SK-N-DZ (cell line): ENCODE data around the gene PLXDC1.
A peak's percentile ranks its signal among the peaks of the same experiment; 100 is the strongest.
"Not testable (repeated sequence)": the region's sequence is repeated elsewhere in the genome, so short reads cannot be mapped to it uniquely, and the experiment has no call there.

Experiments
- DNase-seq: peaks from one replicate; pipeline ENCODE4 v3.0.0-alpha.2; 2015; ENCODE audit warnings: low spot score

Gene PLXDC1

DNA sequence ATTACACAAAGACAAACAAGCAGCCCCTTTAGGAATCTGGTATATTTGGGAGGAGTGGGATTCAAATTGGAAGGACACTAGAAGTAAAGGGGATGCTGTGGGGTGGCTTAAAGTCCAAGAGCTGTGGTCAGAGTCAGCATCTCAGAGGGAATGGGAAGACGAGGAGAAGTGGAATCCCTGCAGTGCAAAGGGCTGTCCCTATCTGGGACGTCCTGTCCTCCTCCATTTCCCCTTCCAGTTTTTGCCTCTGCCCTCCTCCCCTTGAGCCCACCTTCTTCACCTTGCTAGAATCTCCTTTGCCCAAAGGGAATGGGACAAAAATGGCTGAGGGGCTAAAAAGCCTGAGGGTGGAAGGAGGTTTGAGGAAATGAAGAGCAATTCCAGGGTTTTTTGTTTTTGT, 4.2 kb upstream of the PLXDC1 start:
- DNase-seq = no peak

DNA sequence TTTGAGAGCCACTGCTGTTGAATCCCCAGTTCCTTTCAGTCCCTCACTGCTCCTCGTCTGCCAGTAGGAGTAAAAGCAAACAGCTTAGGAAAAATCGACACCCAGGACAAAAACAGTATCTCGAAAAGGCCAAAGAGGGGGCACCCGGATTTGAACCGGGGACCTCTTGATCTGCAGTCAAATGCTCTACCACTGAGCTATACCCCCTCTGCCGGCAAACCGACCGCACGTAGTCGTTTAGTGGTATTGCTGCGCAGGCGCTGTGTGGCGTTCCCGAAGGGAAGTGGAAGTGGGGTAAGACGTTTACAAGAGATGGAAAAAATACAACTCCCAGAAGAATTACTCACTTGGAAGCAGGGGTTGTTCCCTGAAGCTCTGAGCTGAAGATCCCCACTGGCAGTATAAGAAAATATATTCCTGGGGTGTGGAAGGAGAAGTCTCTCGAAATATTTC, 2.2 kb upstream of the PLXDC1 start:
- peak; percentile 90 for DNase-seq

DNA sequence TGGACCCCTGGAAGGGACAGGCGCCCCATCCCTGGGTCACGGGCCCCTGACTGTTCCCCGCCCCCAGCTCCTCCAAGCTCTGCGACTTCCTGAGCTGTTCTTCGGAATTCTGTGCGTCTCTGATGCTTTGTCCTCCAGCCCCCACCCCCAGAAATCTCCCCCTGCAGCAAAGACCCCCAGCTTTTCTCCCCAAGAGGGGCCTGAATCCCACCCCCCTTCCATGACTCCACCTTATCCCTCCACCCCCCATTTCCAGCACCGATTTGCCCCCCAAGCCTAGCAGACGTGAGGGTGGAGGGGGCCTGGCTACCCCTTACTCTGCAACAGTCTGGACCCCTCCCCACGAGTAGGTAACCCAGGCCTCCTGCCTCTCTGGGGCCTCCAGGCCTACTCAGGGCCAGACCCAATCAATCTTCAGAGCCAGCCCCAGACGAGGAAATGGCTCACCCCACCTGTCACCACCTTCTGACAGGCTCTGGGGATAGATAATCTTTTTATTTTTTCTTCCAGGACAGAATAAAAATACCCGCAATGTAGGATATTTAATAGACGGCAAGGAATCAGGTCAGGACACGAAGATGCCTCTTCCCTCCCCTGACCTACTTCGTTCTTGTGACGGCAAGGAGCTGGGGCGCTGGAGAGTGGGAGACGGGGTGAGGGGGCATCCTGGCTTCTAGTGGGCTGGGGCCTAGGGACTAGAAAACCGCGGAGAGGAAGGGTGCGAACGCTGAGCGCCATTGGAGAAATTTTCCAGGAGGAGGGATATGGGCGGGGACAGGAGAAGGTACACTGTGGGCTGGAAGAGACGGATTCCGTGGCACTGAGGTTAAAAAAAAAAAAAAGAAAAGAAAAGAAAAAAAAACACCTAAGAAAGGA, 744 bp upstream of the PLXDC1 start:
- DNase-seq = no peak

DNA sequence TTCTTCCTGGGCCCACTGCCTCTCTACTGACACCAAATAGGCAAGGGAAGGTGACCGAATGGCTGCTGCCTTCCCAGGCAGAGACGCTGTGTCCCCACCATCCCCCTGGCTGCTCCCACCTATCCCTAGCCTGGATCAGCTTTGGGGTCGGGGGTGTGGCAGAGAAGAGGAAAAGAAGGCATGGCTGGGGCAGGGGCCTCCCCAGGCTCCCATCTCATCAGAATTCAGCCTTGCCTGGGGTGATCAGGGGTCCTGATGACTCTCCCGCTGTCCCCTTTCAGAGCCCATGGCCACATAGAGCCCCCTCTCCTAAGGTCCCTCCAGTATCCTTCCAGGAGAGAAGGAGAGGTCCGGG, 665 bp downstream of the PLXDC1 start:
- DNase-seq = no peak

DNA sequence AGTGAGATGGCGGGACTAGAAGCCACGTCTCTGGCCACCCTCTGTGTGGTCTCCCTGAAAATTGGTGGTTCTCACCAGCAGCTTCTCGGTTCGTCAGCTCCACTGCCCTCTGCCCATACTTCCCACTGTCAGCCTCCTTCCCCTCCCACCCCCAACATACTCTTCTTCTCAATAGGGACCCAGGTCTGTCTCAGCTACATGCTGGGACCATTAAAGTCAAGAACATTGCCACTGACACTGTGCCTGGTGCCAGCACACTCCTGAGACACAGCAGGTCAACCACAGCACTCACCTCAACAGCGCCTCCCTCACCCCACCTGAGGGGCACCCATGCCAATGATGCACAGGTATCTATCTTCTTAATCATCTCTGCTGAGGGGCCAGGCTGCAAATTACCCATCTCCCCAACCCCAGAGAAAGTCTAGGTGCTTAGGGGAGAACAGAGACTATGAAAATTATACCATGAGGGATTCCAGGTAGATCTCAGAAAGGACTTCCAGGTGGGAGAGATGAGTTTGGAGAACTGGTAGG, 1.3 kb downstream of the PLXDC1 start:
- no peak for DNase-seq

DNA sequence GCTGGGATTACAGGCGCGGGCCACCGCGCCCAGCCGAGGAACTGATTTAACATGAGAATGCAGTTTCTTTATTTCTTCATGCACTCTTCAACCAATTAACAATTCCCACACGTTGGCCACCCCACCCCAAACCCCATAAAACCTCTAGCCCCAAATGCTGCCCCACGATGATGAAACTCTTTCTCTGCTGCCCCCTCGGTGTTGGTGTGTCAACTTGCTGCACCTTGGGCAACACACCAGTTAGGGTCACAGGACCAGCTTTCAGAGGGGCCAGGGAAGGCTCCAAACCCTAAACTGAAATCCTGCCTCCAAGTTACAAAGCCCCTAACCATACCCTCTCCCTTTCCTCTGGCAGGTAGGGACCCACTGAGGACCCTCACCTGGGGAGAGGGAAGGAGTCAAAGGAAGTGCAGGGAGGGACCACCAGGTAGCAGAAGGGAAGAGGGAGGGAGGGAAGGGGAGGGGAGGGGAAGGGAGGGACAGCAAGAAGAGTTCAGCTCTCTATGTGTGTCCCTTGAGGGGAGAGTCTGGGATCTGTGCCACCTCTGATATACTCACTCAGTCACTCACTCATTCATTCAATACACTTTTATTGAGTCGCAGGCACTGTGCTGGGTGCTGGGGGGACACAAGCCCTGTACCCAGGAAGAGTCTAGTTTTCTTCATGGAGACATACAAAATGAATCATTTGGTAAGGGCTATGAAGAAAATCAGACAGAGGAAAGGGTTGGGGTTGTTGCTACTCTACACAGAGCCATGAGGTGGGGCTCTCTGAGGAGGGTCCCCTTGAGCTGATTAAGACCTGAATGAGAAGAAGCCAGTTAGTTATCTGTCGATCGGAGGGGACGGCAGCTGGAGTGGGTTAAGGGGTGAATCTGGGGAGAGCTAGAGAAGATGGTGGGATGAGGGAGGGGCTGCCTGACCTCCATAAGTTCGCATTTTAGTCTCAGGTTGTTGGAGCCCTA, 3.9 kb downstream of the PLXDC1 start:
- no peak for DNase-seq

DNA sequence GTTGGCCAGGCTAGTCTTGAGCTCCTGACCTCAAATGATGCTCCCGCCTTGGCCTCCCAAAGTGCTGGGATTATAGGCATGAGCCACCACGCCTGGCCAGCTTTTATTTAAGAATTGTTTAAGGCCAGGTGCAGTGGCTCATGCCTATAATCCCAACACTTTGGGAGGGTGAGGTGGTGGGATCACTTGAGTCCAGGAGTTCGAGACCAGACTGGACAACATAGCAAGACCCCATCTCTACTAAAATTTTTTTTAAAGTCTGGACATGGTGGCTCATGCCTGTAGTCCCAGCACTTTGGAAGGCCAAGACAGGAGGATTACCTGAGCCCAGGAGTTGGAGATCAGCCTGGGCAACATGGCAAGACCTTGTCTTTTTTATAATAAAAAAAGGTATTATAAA, 5.2 kb downstream of the PLXDC1 start:
- no peak for DNase-seq

DNA sequence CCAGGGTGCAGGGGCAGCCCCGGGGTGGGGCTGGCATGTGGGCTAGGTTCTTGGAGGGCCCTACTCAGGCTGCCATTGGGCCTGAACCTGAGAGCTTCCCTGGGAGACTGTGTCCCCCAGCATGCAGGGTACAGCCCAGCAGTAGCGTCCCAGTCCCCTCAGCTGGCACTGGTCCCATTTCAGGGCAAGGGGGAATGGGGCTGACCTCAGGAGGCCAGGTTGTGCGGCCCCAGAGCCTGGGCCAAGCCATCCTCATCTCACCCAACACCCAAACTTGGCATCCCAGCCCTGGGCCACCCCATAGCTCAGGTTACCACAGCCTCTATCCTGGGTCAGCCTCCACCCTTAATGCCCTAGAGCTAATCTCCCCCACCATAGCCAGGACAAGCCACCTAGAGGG, 6.3 kb downstream of the PLXDC1 start:
- no peak for DNase-seq

DNA sequence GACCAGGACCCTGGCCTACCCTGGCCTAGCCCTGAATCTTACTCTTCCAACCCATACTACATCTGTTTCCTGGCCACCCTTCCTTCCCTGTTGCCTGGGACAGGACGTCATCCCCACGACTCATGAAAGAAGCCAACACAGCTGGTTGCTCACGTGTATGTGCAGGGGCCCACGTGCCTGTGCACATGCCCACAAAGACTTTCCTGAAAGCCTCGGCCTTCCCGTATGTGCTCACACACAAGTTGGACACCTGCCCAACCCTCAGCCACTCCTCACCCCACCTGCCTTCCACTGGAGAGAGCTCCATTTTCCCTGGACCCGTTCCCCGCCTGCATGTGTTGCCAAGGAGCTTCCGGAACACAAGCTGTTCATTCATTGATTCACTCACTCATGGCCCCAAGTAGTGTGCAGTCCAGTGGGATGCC, 7.0 kb downstream of the PLXDC1 start:
- DNase-seq = no peak

DNA sequence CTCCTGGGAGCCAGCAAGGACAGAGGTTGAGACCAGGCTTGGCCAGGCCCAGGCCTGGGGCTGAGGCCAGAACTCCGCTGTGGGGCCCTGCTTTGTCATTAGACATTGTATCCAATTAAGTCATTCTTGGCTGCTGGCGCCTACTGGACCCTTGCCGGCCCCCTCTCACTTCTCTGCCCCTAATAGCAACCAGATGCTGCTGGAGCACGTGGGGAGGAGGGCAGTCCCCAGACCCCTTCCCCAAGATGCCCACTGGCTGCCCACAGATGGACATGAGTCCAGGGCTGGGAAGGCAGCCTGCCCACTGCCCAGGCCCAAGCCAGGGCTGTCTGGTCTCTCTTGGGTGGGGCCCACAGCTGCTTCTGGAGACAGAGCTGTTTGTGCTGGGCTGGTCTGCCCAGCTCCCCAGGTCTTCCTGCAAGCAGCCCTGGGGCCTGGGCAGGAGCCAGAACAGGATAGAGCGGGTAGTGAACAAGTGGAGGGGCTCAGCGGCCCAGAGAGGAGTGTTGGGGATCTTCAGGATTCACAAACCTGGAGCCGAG, 7.8 kb downstream of the PLXDC1 start:
- no peak for DNase-seq

DNA sequence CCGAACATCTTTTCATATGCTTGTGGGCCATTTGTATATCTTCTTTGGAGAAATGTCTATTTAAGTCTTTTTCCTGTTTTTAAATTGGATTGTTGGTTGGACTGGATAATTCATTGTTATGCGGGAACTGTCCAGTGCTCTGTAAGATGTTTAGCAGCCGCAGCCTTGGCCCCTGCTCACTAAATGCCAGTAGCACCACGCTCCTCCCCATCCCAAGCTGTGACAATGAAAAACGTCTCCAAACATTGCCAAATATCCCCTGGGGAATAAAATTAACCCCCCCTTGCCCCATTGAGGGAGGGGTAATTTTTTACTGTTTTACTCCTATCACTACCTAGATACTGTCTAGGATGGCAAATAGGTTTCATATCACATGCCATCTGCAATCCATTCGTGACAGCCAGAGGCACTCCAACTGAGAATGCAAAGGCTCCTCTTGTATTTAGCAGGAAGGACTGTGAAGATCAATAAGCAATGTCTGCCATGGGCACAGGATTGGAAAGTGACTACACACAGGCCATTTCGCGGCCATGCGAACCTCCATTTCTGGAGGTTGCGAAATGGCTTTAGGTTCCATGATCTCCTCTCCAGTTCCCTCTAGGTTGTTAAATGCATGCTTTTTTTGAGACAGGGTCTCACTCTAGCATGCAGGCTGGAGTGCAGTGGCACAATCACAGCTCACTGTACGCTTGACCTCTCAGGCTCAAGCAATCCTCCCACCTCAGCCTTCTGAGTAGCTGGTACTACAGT, 9.3 kb downstream of the PLXDC1 start:
- DNase-seq = no peak

DNA sequence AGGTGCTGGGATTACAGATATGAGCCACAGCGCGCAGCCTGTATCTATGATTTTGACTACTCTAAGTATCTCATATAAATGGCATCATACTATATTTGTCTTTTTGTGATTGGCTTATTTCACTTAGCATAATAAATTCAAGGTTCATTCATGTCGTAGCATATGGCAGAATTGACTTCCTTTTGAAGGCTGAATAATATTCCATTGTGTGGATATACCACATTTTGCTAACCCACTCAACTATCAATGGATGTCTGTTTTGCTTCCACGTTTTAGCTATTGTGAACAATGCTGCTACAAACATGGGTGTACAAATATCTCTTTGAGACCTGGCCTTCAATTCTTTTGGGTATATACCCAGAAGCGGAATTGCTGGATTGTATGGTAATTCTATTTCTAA, 10.1 kb downstream of the PLXDC1 start:
- no peak for DNase-seq

DNA sequence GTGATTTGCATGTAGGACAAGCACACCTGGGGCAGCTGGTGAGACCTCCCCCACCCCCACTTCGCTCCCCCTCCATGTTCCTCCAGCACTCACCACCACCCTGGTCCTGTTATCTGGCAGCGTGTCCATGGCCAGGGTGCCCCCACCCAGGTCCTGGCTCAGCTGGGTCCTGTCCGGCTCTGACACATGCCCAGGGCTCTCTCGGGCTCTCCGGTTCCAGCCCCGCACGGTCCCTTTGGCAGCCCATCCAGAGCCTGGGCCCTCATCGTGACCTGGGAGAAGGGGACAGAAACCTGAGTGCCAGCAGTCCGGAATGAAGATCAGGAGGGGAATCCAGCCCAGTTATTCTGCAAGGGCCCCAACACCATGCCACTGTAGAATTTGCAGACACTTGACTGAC, 11.9 kb downstream of the PLXDC1 start:
- no peak for DNase-seq

DNA sequence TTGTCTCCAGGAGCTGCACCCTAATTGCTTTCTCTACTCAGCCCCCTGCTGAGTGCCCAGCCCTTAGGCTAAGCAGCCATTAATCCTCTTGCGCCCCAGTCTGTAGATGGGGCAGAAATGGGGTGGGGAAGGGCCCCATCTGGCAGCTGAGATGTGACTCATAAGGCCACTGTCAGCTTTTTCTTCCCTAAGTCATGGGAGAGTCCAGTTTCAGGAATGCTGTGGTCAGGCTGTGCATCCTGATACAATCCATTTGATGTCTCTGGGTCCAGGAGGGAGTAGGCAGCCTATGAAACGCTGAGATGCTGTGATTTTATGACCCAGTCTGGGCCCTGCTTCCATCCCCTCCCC, 12.3 kb downstream of the PLXDC1 start:
- no peak for DNase-seq

DNA sequence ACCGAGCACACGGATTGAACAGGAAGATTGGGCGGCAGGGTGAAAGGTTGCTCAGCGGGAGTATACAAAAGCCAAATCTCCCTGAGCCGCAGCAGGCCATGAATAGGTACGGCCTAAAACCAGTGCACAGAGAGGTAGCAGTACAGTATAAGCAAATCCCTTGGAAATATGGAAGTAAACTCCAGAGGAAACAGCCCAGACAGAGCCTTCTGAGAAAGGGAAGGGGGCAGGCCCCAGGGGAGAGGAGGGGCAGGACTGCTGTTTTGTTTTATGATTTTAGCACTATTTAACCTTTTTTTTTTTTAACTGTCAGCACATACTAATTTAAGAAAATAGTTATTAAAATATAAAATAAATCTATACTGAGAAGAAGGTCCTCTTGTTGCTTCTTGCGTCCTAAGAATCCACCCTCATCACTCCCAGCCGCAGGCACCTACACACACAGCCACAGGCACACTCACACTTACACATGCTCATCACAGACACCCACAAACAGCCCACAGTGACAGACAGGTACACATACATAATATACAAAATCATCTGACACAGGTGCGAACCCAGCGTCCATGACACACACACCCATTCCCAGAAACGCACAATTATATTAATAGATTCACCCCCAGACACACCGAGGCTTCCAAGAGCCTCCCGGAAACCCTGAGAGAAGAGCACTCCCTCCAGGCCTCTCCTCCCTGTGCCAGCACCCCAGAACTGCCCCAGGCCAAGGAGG, 12.8 kb downstream of the PLXDC1 start:
- no peak for DNase-seq

DNA sequence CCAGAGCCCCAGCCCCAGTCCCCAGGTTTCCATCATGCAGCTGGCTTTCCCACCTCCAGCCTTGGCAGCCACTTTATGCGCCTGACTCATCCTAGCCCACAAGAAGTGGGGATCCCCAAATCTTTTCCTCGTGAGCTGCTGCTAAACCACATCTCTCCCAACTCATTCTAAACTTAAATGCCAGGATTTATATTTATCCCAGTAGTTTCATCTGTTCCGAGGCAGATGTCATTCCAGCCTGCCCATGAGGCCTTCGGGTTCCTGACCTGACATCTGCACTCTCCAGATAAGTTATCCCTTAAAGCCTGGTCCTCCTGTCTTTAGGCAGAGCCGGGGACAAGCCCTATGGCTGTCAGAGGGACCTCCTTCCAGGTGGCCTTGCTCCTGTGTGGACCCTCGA, 16.6 kb downstream of the PLXDC1 start:
- DNase-seq = no peak

DNA sequence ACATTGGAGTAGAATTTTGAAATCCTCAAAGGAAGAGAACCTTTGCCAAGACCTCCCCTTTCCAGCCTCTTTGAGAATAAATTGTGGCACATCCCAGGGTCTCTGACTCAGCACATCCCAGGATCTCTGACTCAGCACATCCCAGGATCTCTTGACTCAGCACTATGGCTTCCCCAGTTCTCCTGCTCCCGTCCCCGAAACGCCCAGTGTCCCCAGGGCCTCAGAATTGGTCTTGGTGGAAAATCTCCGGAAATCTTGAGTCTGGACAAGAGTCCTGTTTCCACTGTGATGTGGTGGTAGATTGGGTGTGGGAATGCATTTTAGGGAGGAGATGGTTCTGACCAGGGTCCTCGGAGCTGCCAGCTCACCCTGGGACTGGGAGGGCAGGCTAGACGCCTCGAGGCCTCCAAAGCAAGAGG, 19.2 kb downstream of the PLXDC1 start:
- DNase-seq = no peak

DNA sequence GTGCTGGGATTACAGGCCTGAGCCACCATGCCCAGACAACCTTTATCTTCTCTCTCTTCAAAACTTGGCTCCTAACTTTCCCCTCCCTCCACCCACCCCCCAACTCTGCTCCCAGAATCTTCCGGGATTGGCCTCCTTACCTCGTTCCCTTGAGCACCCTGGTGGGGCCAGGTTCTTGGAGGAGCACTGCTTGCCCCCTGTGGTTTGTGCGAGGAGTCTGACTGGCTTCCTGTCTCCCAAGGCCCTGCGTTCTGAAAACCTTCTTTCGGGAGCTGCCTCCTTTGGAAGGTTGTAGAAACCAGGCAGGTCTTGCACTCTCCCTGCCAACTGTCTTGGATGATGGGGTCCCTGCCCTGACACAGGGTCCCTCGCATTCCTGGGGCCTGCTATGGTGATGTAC, 19.8 kb downstream of the PLXDC1 start:
- DNase-seq = no peak

DNA sequence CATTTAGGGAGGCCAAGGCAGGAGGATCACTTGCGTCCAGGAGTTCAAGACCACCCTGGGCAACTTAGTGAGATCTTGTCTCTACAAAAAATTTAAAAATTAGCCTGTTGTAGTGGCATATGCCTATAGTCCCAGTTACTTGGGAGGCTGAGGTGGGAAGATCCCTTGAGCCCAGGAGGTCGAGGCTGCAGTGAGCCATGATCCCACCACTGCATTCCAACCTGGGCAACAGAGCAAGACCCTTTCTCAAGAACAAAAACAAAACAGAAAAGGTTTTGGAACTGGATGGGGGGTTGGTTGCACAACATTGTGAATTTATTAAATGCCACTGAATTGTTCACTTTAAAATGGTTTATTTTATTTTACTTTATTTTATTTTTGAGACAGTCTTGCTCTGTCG, 21.2 kb downstream of the PLXDC1 start:
- no peak for DNase-seq

DNA sequence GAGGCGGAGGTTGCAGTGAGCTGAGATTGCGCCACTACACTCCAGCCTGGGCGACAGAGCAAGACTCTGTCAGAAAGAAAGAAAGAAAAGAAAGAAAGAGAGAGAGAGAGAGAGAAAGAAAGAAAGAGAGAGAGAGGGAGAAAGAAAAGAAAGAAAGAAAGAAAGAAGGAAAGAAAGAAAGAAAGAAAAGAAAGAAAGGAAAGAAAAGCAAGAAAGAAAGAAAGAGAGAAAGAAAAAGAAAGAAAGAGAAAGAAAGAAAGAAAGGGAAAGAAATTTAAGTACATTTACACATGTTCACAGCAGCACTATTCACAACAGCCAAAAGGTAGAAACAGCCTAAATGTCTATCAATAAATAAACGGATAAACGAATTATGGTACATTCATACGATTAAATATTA, 21.9 kb downstream of the PLXDC1 start:
- not testable (repeated sequence) for DNase-seq

DNA sequence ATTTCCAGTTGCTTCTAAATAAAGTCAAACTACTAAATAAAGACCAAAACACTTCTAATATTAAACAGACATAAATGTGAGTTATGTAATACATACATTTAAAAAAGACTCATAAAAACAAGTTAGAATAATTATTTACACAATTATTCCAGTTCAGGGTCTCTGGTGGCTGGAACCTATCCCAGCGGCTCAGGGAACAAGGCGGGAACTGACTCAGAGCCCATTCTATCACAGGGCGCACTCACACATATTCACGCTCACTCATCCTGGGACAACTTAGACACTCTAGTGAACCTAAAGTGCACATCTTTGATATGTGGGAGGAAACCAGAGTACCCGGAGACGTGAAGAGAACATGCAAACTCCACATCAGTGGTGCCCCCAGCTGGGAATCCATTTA, 25.0 kb downstream of the PLXDC1 start:
- no peak for DNase-seq
